ENCODE data around the gene IYD.

Gene IYD

GRCh38 chr6:150408842-150409241, 40.0 kb downstream of the IYD start:
- H3K36me3 ChIP-seq (ENCODE audit: control insufficient read depth, insufficient read depth, low read length): no peaks in the 10 kb centered on the region
- H3K9ac ChIP-seq (ENCODE audit: low read depth, low read length): no peak overlapping the region
- H3K4me3 ChIP-seq (ENCODE audit: low read depth, low read length): no peak overlapping the region
- H3K4me1 ChIP-seq (ENCODE audit: control insufficient read depth, insufficient read depth, low read length): no peaks in the 10 kb centered on the region
- no peaks in the 10 kb centered on the region for H3K27me3 ChIP-seq (ENCODE audit: control insufficient read depth, insufficient read depth, low read length)
- H3K9me3 ChIP-seq (ENCODE audit: control insufficient read depth, insufficient read depth, low read length): no peaks in the 10 kb centered on the region

GRCh38 chr6:150409576-150410066, 40.8 kb downstream of the IYD start:
- Histone ChIP-seq H3K4me3 (ENCODE audit: low read depth, low read length) (no peak overlapping the region), H3K4me1 (ENCODE audit: control insufficient read depth, insufficient read depth, low read length) (no peaks in the 10 kb centered on the region), H3K9ac (ENCODE audit: low read depth, low read length) (no peak overlapping the region), H3K27me3 (ENCODE audit: control insufficient read depth, insufficient read depth, low read length) (no peaks in the 10 kb centered on the region), H3K36me3 (ENCODE audit: control insufficient read depth, insufficient read depth, low read length) (no peaks in the 10 kb centered on the region), H3K9me3 (ENCODE audit: control insufficient read depth, insufficient read depth, low read length) (no peaks in the 10 kb centered on the region)

- H3K9me3 ChIP-seq (ENCODE audit: control insufficient read depth, insufficient read depth, low read length): no peaks in the 10 kb centered on the region
- H3K4me3 ChIP-seq (ENCODE audit: low read depth, low read length): no peak overlapping the region
- no peak overlapping the region for H3K9ac ChIP-seq (ENCODE audit: low read depth, low read length)
- no peaks in the 10 kb centered on the region for H3K36me3 ChIP-seq (ENCODE audit: control insufficient read depth, insufficient read depth, low read length)
- no peaks in the 10 kb centered on the region for H3K27me3 ChIP-seq (ENCODE audit: control insufficient read depth, insufficient read depth, low read length)
- no peaks in the 10 kb centered on the region for H3K4me1 ChIP-seq (ENCODE audit: control insufficient read depth, insufficient read depth, low read length)
Measured at GRCh38 chr6:150410399-150410798, 41.6 kb downstream of the IYD start.

DNA sequence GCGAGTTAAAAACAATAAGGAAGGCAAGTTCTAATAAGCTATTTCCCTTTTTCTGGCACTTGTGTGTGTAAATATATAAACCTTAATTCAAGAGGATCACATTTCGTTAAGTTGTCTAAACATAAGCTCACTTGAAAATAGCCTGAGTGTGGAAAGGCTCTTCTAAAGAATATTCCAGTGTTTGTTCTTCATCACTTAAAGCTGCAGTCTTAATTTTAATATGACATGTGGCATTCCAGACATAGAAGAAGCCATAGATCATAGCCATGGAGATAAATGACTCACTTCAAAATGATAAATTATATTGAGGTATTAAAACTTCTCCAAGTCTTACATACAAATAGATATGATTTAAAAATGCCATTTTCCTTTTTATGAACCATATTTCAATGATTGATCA, 42.1 kb downstream of the IYD start:
- no peaks in the 10 kb centered on the region for H3K36me3 ChIP-seq (ENCODE audit: control insufficient read depth, insufficient read depth, low read length)
- H3K4me1 ChIP-seq (ENCODE audit: control insufficient read depth, insufficient read depth, low read length): no peaks in the 10 kb centered on the region
- no peak overlapping the region for H3K4me3 ChIP-seq (ENCODE audit: low read depth, low read length)

GRCh38 chr6:150412221-150412620, 43.4 kb downstream of the IYD start:
- Histone ChIP-seq H3K9me3 (ENCODE audit: control insufficient read depth, insufficient read depth, low read length) (no peaks in the 10 kb centered on the region), H3K9ac (ENCODE audit: low read depth, low read length) (no peak overlapping the region), H3K36me3 (ENCODE audit: control insufficient read depth, insufficient read depth, low read length) (no peaks in the 10 kb centered on the region), H3K4me3 (ENCODE audit: low read depth, low read length) (no peak overlapping the region), H3K27me3 (ENCODE audit: control insufficient read depth, insufficient read depth, low read length) (no peaks in the 10 kb centered on the region), H3K4me1 (ENCODE audit: control insufficient read depth, insufficient read depth, low read length) (no peaks in the 10 kb centered on the region)

More for the DNA sequence above, 42.1 kb downstream of the IYD start:
- Histone ChIP-seq H3K9me3 (ENCODE audit: control insufficient read depth, insufficient read depth, low read length) (no peaks in the 10 kb centered on the region), H3K9ac (ENCODE audit: low read depth, low read length) (no peak overlapping the region), H3K27me3 (ENCODE audit: control insufficient read depth, insufficient read depth, low read length) (no peaks in the 10 kb centered on the region)

- Histone ChIP-seq H3K4me1 (ENCODE audit: control insufficient read depth, insufficient read depth, low read length) (no peaks in the 10 kb centered on the region), H3K36me3 (ENCODE audit: control insufficient read depth, insufficient read depth, low read length) (no peaks in the 10 kb centered on the region), H3K9ac (ENCODE audit: low read depth, low read length) (no peak overlapping the region), H3K27me3 (ENCODE audit: control insufficient read depth, insufficient read depth, low read length) (no peaks in the 10 kb centered on the region), H3K9me3 (ENCODE audit: control insufficient read depth, insufficient read depth, low read length) (no peaks in the 10 kb centered on the region), H3K4me3 (ENCODE audit: low read depth, low read length) (no peak overlapping the region)
Measured at GRCh38 chr6:150413198-150413597, 44.4 kb downstream of the IYD start.

DNA sequence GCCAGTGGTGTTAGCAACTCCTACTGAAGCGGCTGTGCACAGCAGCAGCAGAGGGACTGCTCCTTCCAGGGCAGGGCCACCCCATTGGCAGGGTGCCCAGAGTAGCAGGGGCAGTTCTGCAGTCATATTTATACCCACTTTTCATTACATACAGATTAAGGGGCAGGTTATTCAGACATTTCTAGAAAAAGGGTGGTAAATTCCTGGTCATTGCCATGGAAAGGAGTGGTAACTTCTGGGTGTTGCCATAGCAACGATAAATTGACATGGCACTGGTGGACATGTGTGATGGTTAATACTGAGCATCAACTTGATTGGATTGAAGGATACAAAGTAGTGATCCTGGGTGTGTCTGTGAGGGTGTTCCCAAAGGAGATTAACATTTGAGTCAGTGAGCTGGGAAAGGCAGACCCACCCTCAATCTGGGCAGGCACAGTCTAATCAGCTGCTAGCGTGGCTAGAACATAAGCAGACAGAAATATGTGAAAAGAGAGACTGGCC, 45.0 kb downstream of the IYD start:
- no peaks in the 10 kb centered on the region for H3K4me1 ChIP-seq (ENCODE audit: control insufficient read depth, insufficient read depth, low read length)
- no peaks in the 10 kb centered on the region for H3K27me3 ChIP-seq (ENCODE audit: control insufficient read depth, insufficient read depth, low read length)
- no peaks in the 10 kb centered on the region for H3K9me3 ChIP-seq (ENCODE audit: control insufficient read depth, insufficient read depth, low read length)
- no peaks in the 10 kb centered on the region for H3K36me3 ChIP-seq (ENCODE audit: control insufficient read depth, insufficient read depth, low read length)
- H3K4me3 ChIP-seq (ENCODE audit: low read depth, low read length): no peak overlapping the region
- H3K9ac ChIP-seq (ENCODE audit: low read depth, low read length): no peak overlapping the region

DNA sequence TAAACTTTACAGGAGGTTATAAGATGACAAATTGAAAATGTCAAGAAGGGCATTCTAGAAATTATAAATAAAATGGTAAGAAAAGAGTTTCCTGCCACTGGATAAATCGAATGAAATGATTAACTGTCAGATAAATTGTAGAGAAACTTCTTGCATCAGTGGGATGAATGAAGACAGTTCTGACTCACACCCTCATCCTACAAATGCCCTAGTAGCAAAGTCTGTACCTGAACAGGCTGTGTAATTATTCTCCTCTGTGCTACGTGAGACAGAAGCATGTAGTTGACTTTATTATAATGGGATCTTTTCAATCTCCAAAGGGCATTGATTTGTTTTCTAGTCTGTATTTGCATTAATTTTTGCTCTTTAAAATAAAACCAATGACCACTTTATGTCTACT, 47.3 kb downstream of the IYD start:
- H3K4me1 ChIP-seq (ENCODE audit: control insufficient read depth, insufficient read depth, low read length): no peaks in the 10 kb centered on the region
- peaks cover 2% of the 10 kb centered on the region for H3K27me3 ChIP-seq (ENCODE audit: control insufficient read depth, insufficient read depth, low read length)
- no peaks in the 10 kb centered on the region for H3K9me3 ChIP-seq (ENCODE audit: control insufficient read depth, insufficient read depth, low read length)
- no peak overlapping the region for H3K9ac ChIP-seq (ENCODE audit: low read depth, low read length)
- H3K4me3 ChIP-seq (ENCODE audit: low read depth, low read length): no peak overlapping the region
- no peaks in the 10 kb centered on the region for H3K36me3 ChIP-seq (ENCODE audit: control insufficient read depth, insufficient read depth, low read length)

- H3K9me3 ChIP-seq (ENCODE audit: control insufficient read depth, insufficient read depth, low read length): no peaks in the 10 kb centered on the region
- H3K4me1 ChIP-seq (ENCODE audit: control insufficient read depth, insufficient read depth, low read length): no peaks in the 10 kb centered on the region
- no peak overlapping the region for H3K9ac ChIP-seq (ENCODE audit: low read depth, low read length)
- H3K36me3 ChIP-seq (ENCODE audit: control insufficient read depth, insufficient read depth, low read length): no peaks in the 10 kb centered on the region
- peaks cover 2% of the 10 kb centered on the region for H3K27me3 ChIP-seq (ENCODE audit: control insufficient read depth, insufficient read depth, low read length)
- H3K4me3 ChIP-seq (ENCODE audit: low read depth, low read length): no peak overlapping the region
Measured at GRCh38 chr6:150417250-150417649, 48.4 kb downstream of the IYD start.

DNA sequence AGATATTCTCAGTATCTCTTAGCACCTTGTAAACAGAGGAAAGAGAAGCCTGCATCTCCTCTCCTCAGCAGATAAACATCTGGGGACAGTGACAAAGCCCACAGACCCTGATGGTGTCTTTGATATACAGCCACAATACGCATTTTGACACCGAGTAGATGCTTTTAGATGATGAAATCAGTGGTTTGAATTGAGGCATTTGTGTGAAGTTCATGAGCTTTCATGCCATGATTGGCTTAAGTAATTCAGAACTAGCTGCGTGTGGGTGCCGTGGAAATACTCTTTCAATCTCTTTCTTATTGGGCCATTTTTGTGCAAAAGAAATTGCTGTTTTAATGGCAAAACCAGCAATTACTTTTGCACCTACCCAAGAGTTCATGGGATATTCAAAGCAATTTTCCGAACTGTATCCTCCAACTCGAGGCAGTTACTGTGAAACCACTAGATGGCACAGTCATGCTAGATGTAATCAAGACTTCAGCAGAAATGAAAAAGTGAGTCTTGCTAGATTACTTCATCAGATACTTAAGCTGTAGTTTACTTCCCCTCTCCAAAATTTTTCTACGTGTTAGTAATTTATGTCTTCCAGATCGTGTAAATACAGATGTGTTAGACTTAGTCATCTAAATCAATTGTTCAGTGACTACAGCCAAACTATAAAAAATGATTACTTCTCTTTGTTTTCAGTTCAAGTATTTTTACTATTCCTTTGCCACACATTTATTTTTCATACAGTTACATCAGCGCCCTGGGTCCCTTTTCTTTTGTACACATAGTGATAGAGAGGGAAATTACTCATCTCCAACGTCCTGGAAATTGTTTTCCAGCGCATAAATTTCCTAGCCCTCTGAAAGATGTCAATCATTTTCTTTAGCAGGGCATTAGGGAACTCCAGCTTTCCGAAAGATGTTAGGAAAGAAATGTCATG, 49.4 kb downstream of the IYD start:
- Histone ChIP-seq H3K4me1 (ENCODE audit: control insufficient read depth, insufficient read depth, low read length) (no peaks in the 10 kb centered on the region), H3K9me3 (ENCODE audit: control insufficient read depth, insufficient read depth, low read length) (no peaks in the 10 kb centered on the region), H3K9ac (ENCODE audit: low read depth, low read length) (no peak overlapping the region), H3K27me3 (ENCODE audit: control insufficient read depth, insufficient read depth, low read length) (peaks cover 2% of the 10 kb centered on the region), H3K4me3 (ENCODE audit: low read depth, low read length) (no peak overlapping the region), H3K36me3 (ENCODE audit: control insufficient read depth, insufficient read depth, low read length) (no peaks in the 10 kb centered on the region)

DNA sequence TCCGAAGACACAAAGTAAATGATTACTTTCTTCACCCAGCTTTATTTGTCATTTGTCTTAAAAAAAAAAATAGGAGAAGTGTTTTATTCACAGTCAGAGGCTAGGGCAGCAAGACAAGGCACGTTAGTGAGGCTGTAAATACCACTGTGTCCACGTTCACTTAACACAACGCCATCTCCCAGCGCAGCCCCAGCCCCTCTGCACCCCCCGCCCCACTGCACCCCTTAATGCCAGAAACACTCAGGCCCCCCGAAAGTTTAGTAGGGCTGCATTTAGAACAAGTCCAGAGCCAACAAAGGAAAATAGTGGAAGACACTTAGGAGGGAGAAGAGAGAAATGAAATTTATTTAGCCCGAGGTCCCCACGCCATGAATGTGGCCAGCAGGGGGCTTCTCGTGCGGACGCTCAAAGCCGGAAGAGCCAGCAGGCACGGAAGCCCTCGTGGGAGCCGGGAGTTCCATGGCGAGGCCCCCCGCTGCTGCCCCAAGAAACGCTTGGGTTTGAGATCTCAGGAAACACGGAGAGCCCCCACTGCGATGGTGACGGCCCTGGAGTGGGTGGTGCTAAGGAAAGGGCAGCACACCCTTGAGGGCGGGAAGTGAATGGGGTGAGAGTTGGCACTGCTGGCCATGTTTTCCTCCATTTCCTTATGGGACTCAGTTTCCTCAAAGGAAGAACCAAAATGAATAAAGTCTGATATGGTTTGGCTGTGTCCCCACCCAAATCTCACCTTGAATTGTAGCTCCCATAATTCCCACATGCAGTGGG, 50.2 kb downstream of the IYD start:
- Histone ChIP-seq H3K4me3 (ENCODE audit: low read depth, low read length) (no peak overlapping the region), H3K4me1 (ENCODE audit: control insufficient read depth, insufficient read depth, low read length) (no peaks in the 10 kb centered on the region), H3K36me3 (ENCODE audit: control insufficient read depth, insufficient read depth, low read length) (no peaks in the 10 kb centered on the region), H3K27me3 (ENCODE audit: control insufficient read depth, insufficient read depth, low read length) (peaks cover 2% of the 10 kb centered on the region), H3K9ac (ENCODE audit: low read depth, low read length) (no peak overlapping the region), H3K9me3 (ENCODE audit: control insufficient read depth, insufficient read depth, low read length) (no peaks in the 10 kb centered on the region)
